Measurements from ENCODE around the gene FBN1.

DNA sequence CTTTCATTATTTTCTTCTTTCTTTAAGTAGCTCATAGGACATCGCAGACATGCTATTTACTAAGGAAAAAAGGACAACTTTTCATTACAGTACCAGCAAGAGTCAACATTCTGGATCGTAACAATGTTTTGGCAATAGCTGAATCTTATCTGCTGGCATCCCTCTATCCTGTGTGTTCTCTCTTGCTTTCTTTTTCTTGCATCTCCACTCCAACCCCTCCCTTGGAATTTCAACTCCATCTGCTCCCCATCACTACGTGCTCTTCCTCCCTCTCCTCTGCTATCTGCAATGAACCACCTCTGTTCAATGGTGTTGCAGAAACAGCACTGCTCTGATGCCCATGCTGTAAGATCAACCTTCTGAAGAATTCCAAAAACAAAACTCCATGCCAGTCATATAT, 106.6 kb downstream of the FBN1 start:
- TF ChIP-seq, protein P1, sequence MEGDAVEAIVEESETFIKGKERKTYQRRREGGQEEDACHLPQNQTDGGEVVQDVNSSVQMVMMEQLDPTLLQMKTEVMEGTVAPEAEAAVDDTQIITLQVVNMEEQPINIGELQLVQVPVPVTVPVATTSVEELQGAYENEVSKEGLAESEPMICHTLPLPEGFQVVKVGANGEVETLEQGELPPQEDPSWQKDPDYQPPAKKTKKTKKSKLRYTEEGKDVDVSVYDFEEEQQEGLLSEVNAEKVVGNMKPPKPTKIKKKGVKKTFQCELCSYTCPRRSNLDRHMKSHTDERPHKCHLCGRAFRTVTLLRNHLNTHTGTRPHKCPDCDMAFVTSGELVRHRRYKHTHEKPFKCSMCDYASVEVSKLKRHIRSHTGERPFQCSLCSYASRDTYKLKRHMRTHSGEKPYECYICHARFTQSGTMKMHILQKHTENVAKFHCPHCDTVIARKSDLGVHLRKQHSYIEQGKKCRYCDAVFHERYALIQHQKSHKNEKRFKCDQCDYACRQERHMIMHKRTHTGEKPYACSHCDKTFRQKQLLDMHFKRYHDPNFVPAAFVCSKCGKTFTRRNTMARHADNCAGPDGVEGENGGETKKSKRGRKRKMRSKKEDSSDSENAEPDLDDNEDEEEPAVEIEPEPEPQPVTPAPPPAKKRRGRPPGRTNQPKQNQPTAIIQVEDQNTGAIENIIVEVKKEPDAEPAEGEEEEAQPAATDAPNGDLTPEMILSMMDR (IDR thresholded peaks at IDR 0.05), result no peak
- TF ChIP-seq POLR2A (IDR thresholded peaks at IDR 0.05) (no peak), POLR2AphosphoS5 (IDR thresholded peaks at IDR 0.05) (no peak), EP300 (IDR thresholded peaks at IDR 0.05) (no peak)
